ENCODE measurements around the gene POLR1A. TPM values are rescaled to one million over a fixed set of nuclear protein-coding genes. Genes with fewer than 3 reads are reported as not detected.

POLR1A gene
- total RNA-seq, 1 experiment from 2014 or later: 47.5 TPM

DNA sequence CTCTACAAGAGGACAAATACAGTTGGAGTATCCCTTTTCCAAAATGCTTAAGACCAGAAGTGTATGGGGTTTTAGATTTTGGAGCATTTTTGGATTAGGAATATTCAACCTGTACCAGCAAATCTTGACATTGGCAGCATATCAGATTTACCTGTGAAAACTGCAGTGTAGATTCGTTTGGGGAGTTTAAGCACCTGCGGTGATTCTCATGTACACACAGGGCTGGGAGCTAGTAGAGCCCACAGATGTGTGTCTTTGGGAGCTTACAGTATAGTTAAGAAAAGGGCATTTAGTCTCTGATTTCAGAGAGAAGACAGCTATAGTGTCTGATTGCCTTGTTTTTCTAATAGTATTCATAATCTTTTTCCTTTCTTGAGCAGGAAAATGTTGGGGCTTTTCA is 30.5 kb upstream of the POLR1A start:
- Mint-ChIP-seq H3K36me3 (peaks cover 90% of the 10 kb centered on the region), H3K4me3 (no peak overlapping the region), H3K4me1 (peaks cover 20% of the 10 kb centered on the region), H3K27me3 (ENCODE audit: low read depth) (no peaks in the 10 kb centered on the region), H3K27ac (no peak overlapping the region), H3K9me3 (no peaks in the 10 kb centered on the region)
- DNase-seq (ENCODE audit: low spot score): no peak
- TF ChIP-seq ZNF263 (CRISPR knock-in tag; IDR thresholded peaks at IDR 0.05; ENCODE audit: low read depth) (no peak), SMAD4 (CRISPR knock-in tag; IDR thresholded peaks at IDR 0.05) (no peak), SOX15 (CRISPR knock-in tag; IDR thresholded peaks at IDR 0.05) (no peak), JUN (CRISPR knock-in tag; IDR thresholded peaks at IDR 0.05) (no peak), FOXJ3 (CRISPR knock-in tag; IDR thresholded peaks at IDR 0.05; ENCODE audit: borderline replicate concordance) (no peak), TCF7 (CRISPR knock-in tag; IDR thresholded peaks at IDR 0.05; ENCODE audit: low read depth) (no peak), NFATC4 (CRISPR knock-in tag; IDR thresholded peaks at IDR 0.05) (no peak), ZNF121 (CRISPR knock-in tag; IDR thresholded peaks at IDR 0.05) (no peak), CREB1 (CRISPR knock-in tag; IDR thresholded peaks at IDR 0.05) (no peak), ZBTB21 (CRISPR knock-in tag; IDR thresholded peaks at IDR 0.05; ENCODE audit: borderline replicate concordance) (no peak), ZNF232 (CRISPR knock-in tag; IDR thresholded peaks at IDR 0.05) (no peak)
- TF ChIP-seq, protein P1, sequence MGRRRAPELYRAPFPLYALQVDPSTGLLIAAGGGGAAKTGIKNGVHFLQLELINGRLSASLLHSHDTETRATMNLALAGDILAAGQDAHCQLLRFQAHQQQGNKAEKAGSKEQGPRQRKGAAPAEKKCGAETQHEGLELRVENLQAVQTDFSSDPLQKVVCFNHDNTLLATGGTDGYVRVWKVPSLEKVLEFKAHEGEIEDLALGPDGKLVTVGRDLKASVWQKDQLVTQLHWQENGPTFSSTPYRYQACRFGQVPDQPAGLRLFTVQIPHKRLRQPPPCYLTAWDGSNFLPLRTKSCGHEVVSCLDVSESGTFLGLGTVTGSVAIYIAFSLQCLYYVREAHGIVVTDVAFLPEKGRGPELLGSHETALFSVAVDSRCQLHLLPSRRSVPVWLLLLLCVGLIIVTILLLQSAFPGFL (CRISPR knock-in tag; IDR thresholded peaks at IDR 0.05; ENCODE audit: borderline replicate concordance): no peak
- TF ChIP-seq, protein P2, sequence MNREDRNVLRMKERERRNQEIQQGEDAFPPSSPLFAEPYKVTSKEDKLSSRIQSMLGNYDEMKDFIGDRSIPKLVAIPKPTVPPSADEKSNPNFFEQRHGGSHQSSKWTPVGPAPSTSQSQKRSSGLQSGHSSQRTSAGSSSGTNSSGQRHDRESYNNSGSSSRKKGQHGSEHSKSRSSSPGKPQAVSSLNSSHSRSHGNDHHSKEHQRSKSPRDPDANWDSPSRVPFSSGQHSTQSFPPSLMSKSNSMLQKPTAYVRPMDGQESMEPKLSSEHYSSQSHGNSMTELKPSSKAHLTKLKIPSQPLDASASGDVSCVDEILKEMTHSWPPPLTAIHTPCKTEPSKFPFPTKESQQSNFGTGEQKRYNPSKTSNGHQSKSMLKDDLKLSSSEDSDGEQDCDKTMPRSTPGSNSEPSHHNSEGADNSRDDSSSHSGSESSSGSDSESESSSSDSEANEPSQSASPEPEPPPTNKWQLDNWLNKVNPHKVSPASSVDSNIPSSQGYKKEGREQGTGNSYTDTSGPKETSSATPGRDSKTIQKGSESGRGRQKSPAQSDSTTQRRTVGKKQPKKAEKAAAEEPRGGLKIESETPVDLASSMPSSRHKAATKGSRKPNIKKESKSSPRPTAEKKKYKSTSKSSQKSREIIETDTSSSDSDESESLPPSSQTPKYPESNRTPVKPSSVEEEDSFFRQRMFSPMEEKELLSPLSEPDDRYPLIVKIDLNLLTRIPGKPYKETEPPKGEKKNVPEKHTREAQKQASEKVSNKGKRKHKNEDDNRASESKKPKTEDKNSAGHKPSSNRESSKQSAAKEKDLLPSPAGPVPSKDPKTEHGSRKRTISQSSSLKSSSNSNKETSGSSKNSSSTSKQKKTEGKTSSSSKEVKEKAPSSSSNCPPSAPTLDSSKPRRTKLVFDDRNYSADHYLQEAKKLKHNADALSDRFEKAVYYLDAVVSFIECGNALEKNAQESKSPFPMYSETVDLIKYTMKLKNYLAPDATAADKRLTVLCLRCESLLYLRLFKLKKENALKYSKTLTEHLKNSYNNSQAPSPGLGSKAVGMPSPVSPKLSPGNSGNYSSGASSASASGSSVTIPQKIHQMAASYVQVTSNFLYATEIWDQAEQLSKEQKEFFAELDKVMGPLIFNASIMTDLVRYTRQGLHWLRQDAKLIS (CRISPR knock-in tag; IDR thresholded peaks at IDR 0.05; ENCODE audit: borderline replicate concordance): no peak
- TF ChIP-seq, protein P3, sequence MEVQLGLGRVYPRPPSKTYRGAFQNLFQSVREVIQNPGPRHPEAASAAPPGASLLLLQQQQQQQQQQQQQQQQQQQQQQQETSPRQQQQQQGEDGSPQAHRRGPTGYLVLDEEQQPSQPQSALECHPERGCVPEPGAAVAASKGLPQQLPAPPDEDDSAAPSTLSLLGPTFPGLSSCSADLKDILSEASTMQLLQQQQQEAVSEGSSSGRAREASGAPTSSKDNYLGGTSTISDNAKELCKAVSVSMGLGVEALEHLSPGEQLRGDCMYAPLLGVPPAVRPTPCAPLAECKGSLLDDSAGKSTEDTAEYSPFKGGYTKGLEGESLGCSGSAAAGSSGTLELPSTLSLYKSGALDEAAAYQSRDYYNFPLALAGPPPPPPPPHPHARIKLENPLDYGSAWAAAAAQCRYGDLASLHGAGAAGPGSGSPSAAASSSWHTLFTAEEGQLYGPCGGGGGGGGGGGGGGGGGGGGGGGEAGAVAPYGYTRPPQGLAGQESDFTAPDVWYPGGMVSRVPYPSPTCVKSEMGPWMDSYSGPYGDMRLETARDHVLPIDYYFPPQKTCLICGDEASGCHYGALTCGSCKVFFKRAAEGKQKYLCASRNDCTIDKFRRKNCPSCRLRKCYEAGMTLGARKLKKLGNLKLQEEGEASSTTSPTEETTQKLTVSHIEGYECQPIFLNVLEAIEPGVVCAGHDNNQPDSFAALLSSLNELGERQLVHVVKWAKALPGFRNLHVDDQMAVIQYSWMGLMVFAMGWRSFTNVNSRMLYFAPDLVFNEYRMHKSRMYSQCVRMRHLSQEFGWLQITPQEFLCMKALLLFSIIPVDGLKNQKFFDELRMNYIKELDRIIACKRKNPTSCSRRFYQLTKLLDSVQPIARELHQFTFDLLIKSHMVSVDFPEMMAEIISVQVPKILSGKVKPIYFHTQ (CRISPR knock-in tag; IDR thresholded peaks at IDR 0.05): no peak
- TF ChIP-seq, protein P4, sequence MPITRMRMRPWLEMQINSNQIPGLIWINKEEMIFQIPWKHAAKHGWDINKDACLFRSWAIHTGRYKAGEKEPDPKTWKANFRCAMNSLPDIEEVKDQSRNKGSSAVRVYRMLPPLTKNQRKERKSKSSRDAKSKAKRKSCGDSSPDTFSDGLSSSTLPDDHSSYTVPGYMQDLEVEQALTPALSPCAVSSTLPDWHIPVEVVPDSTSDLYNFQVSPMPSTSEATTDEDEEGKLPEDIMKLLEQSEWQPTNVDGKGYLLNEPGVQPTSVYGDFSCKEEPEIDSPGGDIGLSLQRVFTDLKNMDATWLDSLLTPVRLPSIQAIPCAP (CRISPR knock-in tag; IDR thresholded peaks at IDR 0.05): no peak
- TF ChIP-seq, protein P5, sequence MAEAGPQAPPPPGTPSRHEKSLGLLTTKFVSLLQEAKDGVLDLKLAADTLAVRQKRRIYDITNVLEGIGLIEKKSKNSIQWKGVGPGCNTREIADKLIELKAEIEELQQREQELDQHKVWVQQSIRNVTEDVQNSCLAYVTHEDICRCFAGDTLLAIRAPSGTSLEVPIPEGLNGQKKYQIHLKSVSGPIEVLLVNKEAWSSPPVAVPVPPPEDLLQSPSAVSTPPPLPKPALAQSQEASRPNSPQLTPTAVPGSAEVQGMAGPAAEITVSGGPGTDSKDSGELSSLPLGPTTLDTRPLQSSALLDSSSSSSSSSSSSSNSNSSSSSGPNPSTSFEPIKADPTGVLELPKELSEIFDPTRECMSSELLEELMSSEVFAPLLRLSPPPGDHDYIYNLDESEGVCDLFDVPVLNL (CRISPR knock-in tag; IDR thresholded peaks at IDR 0.05; ENCODE audit: borderline replicate concordance, low read depth): no peak
- TF ChIP-seq, protein P6, sequence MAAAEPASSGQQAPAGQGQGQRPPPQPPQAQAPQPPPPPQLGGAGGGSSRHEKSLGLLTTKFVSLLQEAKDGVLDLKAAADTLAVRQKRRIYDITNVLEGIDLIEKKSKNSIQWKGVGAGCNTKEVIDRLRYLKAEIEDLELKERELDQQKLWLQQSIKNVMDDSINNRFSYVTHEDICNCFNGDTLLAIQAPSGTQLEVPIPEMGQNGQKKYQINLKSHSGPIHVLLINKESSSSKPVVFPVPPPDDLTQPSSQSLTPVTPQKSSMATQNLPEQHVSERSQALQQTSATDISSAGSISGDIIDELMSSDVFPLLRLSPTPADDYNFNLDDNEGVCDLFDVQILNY (CRISPR knock-in tag; IDR thresholded peaks at IDR 0.05): no peak
- TF ChIP-seq, protein P7, sequence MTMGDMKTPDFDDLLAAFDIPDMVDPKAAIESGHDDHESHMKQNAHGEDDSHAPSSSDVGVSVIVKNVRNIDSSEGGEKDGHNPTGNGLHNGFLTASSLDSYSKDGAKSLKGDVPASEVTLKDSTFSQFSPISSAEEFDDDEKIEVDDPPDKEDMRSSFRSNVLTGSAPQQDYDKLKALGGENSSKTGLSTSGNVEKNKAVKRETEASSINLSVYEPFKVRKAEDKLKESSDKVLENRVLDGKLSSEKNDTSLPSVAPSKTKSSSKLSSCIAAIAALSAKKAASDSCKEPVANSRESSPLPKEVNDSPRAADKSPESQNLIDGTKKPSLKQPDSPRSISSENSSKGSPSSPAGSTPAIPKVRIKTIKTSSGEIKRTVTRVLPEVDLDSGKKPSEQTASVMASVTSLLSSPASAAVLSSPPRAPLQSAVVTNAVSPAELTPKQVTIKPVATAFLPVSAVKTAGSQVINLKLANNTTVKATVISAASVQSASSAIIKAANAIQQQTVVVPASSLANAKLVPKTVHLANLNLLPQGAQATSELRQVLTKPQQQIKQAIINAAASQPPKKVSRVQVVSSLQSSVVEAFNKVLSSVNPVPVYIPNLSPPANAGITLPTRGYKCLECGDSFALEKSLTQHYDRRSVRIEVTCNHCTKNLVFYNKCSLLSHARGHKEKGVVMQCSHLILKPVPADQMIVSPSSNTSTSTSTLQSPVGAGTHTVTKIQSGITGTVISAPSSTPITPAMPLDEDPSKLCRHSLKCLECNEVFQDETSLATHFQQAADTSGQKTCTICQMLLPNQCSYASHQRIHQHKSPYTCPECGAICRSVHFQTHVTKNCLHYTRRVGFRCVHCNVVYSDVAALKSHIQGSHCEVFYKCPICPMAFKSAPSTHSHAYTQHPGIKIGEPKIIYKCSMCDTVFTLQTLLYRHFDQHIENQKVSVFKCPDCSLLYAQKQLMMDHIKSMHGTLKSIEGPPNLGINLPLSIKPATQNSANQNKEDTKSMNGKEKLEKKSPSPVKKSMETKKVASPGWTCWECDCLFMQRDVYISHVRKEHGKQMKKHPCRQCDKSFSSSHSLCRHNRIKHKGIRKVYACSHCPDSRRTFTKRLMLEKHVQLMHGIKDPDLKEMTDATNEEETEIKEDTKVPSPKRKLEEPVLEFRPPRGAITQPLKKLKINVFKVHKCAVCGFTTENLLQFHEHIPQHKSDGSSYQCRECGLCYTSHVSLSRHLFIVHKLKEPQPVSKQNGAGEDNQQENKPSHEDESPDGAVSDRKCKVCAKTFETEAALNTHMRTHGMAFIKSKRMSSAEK (CRISPR knock-in tag; IDR thresholded peaks at IDR 0.05; ENCODE audit: borderline replicate concordance): no peak
- no peak for ATAC-seq
- ChIA-PET POLR2A (no interaction called here), CTCF (interaction anchor here (1.4 kb wide), 2 partner anchors 17 to 308 kb away, joined by 3 to 4 read pairs; no protein-coding TSS in a partner anchor)
